HEK293 (cell line): Measurements from ENCODE around the gene ZNF711.

ENCODE experiments used
- CTCF ChIP-seq: fragments of 450-650 bp; formaldehyde crosslinking; IDR thresholded peaks from 2 replicates; pipeline ENCODE4 v1.5.1; 2016; ENCODE audit warnings: missing biosample characterization, missing genetic modification characterization
- MEIS1 ChIP-seq: sonication (generic); formaldehyde crosslinking; IDR thresholded peaks from 2 replicates; pipeline ENCODE4 v1.8.1; 2022; ENCODE audit warnings: missing genetic modification reagents, mild to moderate bottlenecking, borderline replicate concordance
- YY1 ChIP-seq: fragments of 450-650 bp; formaldehyde crosslinking; IDR thresholded peaks from 2 replicates; pipeline ENCODE4 v1.5.1; 2018; ENCODE audit warnings: missing biosample characterization, missing genetic modification characterization
- ZBTB49 ChIP-seq: fragments of 450-650 bp; formaldehyde crosslinking; IDR thresholded peaks from 2 replicates; pipeline ENCODE4 v1.5.1; 2016; ENCODE audit warnings: missing biosample characterization, missing genetic modification characterization, low read depth
- ZNF133 ChIP-seq: fragments of 450-650 bp; formaldehyde crosslinking; IDR thresholded peaks from 2 replicates; pipeline ENCODE4 v1.5.1; 2016; ENCODE audit warnings: missing biosample characterization, missing genetic modification characterization
- ZNF16 ChIP-seq: fragments of 450-650 bp; formaldehyde crosslinking; IDR thresholded peaks from 2 replicates; pipeline ENCODE4 v1.5.1; 2016; ENCODE audit warnings: low read depth, missing biosample characterization, missing genetic modification characterization
- ZNF26 ChIP-seq: fragments of 450-650 bp; formaldehyde crosslinking; IDR thresholded peaks from 2 replicates; pipeline ENCODE4 v1.5.1; 2016; ENCODE audit warnings: missing biosample characterization, missing genetic modification characterization
- ZNF350 ChIP-seq: fragments of 450-650 bp; formaldehyde crosslinking; IDR thresholded peaks from 2 replicates; pipeline ENCODE4 v1.5.0; 2017; ENCODE audit warnings: missing biosample characterization, mild to moderate bottlenecking, missing genetic modification characterization
- ZNF561 ChIP-seq: fragments of 450-650 bp; IDR thresholded peaks from 2 replicates; pipeline ENCODE4 v1.5.1; 2018; ENCODE audit warnings: missing biosample characterization, missing genetic modification characterization, borderline replicate concordance

- no peak for TF ChIP-seq ZNF561 (tag by site-specific recombination)
- TF ChIP-seq CTCF (tag by site-specific recombination): no peak
- no peak for TF ChIP-seq ZBTB49 (tag by site-specific recombination)
- no peak for TF ChIP-seq YY1
- no peak for TF ChIP-seq ZNF133 (tag by site-specific recombination)
- TF ChIP-seq MEIS1: no peak
- no peak for TF ChIP-seq ZNF350 (tag by site-specific recombination)
- TF ChIP-seq ZNF26 (tag by site-specific recombination): no peak
- no peak for TF ChIP-seq ZNF16 (tag by site-specific recombination)
These were observed 22.4 kb upstream of the ZNF711 start for GRCh38 chrX:85221361-85221760.
